ENCODE measurements around the gene RAB37. TPM values are rescaled to one million over a fixed set of nuclear protein-coding genes. Genes with fewer than 3 reads are reported as not detected.

RAB37 gene
- polyA plus RNA-seq, 1 of the 3 experiments (the other 2 are of a cell fraction), result 0.25 TPM

DNA sequence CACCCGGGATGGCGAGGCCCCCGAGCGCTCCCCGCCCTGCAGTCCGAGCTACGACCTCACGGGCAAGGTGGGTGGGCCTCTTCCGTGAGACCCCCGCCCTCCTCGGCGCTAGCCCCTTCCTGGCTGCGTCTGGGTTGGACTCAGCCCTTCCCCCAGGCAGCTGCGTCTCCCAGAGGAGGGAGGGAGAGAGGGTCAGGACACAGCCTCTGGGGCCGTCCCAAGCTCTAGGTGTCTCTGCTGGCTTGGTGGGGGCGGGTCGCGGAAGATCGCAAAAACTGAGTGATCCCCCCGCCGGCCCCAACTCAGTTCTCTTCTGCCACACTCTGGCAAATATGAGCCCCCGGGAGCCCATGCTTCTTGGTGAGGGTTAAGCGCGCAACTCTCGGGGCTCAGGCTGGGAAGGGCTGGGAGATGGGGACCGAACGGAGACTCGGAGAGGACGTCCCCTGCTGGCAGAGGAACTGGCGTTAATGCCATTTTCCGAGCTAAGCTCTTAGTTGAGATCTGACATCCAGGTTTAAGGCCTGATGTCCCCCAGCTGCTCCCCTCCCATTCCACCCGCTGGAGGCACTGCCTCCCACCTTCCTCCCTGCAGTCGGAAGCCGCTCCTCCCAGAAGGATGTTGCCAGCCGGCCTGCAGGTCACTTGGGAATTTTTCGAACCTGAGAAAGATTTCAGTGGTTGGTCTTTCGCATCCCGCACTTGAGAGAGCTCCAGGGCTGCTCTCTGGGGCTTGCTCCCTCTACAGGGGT is 419 bp downstream of the RAB37 start:
- WGBS (ENCODE audit: low lambda C conversion rate), result 14% methylated on average over 35 of the region's 38 CpGs
- Histone ChIP-seq H3F3A (replicated peaks; ENCODE audit: insufficient read depth) (peaks cover 4% of the 10 kb centered on the region), H3K9me2 (no peaks in the 10 kb centered on the region), H2AFZ (ENCODE audit: low read depth) (no peak overlapping the region), H3K36me3 (replicated peaks in 1 of 2; ENCODE audit: control insufficient read depth in 1 of 2, insufficient read depth in 2 of 2, low read length in 1 of 2) (no peaks in the 10 kb centered on the region), H3K27ac (ENCODE audit: low read depth in 2 of 2, low read length in 1 of 2) (no peak overlapping the region), H4K20me1 (ENCODE audit: insufficient read depth) (no peaks in the 10 kb centered on the region), H3K27me3 (ENCODE audit: insufficient read depth) (peaks cover 54% of the 10 kb centered on the region), H3K9me3 (no peaks in the 10 kb centered on the region), H3K4me3 (ENCODE audit: low read depth in 2 of 2, low read length in 1 of 2) (no peak overlapping the region; a peak in 1 of 4 replicates), H3K9ac (no peak overlapping the region), H3K79me2 (ENCODE audit: insufficient read depth) (no peaks in the 10 kb centered on the region), H3K4me2 (0 out of 2 replicates have a peak overlapping the region, but pooled peaks have one; percentile 29), H3K4me1 (ENCODE audit: control insufficient read depth in 1 of 2, insufficient read depth in 2 of 2, low read depth in 1 of 2, low read length in 1 of 2) (no peaks in the 10 kb centered on the region; a peak in 1 of 4 replicates)
- CTCF ChIA-PET, result interaction anchor here (0.6 to 8.2 kb wide), 52 partner anchors 11 to 370 kb away, joined by 3 to 301 read pairs (median 8); partner anchors contain the start of genes CD300H, CD300LD, GRIN2C and NAT9
- DNase-seq, result peak; percentile 85
- TF ChIP-seq, protein P1, sequence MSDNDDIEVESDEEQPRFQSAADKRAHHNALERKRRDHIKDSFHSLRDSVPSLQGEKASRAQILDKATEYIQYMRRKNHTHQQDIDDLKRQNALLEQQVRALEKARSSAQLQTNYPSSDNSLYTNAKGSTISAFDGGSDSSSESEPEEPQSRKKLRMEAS (IDR thresholded peaks at IDR 0.05; ENCODE audit: low read depth), result no peak
- TF ChIP-seq SMC3 (IDR thresholded peaks at IDR 0.05; ENCODE audit: low read depth, low read length), result peak; percentile 55
- peak; percentile 59 for TF ChIP-seq RAD21 (IDR thresholded peaks at IDR 0.05; ENCODE audit: low read length)
- TF ChIP-seq, protein P2, sequence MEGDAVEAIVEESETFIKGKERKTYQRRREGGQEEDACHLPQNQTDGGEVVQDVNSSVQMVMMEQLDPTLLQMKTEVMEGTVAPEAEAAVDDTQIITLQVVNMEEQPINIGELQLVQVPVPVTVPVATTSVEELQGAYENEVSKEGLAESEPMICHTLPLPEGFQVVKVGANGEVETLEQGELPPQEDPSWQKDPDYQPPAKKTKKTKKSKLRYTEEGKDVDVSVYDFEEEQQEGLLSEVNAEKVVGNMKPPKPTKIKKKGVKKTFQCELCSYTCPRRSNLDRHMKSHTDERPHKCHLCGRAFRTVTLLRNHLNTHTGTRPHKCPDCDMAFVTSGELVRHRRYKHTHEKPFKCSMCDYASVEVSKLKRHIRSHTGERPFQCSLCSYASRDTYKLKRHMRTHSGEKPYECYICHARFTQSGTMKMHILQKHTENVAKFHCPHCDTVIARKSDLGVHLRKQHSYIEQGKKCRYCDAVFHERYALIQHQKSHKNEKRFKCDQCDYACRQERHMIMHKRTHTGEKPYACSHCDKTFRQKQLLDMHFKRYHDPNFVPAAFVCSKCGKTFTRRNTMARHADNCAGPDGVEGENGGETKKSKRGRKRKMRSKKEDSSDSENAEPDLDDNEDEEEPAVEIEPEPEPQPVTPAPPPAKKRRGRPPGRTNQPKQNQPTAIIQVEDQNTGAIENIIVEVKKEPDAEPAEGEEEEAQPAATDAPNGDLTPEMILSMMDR (IDR thresholded peaks at IDR 0.05), result peak; percentile 47
- POLR2A ChIA-PET, result interaction anchor here (1.2 to 1.3 kb wide), 2 partner anchors 80 to 171 kb away, joined by 3 to 4 read pairs; no protein-coding TSS in a partner anchor

DNA sequence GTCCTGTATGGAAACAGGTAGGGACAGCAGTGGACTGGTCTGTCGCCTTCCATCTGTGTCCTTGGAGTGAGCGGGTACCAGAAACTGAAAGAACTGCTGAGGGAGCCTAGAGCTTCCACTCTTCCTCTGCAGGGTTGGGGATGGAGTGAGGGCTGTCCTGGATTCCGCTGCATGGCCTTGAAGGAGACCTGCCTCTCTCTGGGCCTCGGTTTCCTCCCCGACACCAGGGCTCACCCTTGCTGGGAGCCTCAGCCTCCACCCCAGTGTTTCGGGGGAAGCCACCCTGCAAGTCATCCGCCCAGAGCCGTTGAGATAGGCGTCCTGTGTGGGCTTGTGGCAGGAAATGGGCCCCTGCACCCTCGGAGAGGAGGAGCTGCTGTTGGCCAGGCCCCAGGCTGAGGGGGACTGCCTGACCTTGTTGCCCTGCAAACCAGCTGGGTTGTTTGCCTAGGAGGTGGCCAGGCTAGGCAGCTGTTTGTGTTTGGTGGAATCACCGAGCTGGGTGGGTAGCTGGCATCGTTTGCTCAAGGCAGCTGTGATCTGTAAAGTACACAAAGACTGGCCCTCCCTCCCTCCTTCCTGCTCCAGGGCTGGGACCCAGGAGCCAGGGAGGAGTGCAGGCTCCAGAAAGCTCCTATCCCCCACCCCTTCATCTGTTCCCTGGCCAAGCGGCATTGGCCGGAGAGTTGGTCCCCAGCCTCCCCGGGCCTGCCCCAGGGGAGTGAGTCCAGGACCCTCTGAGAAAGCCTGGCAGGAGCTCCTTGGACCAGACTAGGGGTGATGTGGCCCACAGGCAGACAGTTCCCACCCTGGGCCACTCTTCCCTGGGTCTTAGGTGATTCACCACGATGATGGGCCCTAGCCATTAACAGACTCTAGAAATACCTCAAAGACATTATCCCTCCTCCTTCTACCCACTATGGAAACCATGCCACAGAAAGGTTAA is 1.3 kb downstream of the RAB37 start:
- H3K36me3 ChIP-seq (replicated peaks in 1 of 2; ENCODE audit: control insufficient read depth in 1 of 2, insufficient read depth in 2 of 2, low read length in 1 of 2), result no peaks in the 10 kb centered on the region
- WGBS (ENCODE audit: low lambda C conversion rate), result 46% methylated on average over 8 of the region's 16 CpGs
- POLR2A ChIA-PET, result interaction anchor here (1.3 kb wide), 1 partner anchor 81 kb away, joined by 4 read pairs; no protein-coding TSS in a partner anchor
- H3K27ac ChIP-seq (ENCODE audit: low read depth in 2 of 2, low read length in 1 of 2), result no peak overlapping the region
- DNase-seq, result no peak
- H3K4me2 ChIP-seq, result 0 out of 2 replicates have a peak overlapping the region, but pooled peaks have one; percentile 29
- no peaks in the 10 kb centered on the region for H3K79me2 ChIP-seq (ENCODE audit: insufficient read depth)
- no peak overlapping the region for H3K9ac ChIP-seq
- H3K9me2 ChIP-seq, result no peaks in the 10 kb centered on the region
- H4K20me1 ChIP-seq (ENCODE audit: insufficient read depth), result no peaks in the 10 kb centered on the region
- no peaks in the 10 kb centered on the region; a peak in 1 of 4 replicates for H3K4me1 ChIP-seq (ENCODE audit: control insufficient read depth in 1 of 2, insufficient read depth in 2 of 2, low read depth in 1 of 2, low read length in 1 of 2)
- CTCF ChIA-PET, result interaction anchor here (0.6 to 8.2 kb wide), 41 partner anchors 10 to 370 kb away, joined by 3 to 301 read pairs (median 11); partner anchors contain the start of genes CD300H, CD300LD, GRIN2C and NAT9
- H3K27me3 ChIP-seq (ENCODE audit: insufficient read depth), result peaks cover 54% of the 10 kb centered on the region
- H3K4me3 ChIP-seq (ENCODE audit: low read depth in 2 of 2, low read length in 1 of 2), result no peak overlapping the region
- peaks cover 4% of the 10 kb centered on the region for H3F3A ChIP-seq (replicated peaks; ENCODE audit: insufficient read depth)
- no peak overlapping the region for H2AFZ ChIP-seq (ENCODE audit: low read depth)
- H3K9me3 ChIP-seq, result no peaks in the 10 kb centered on the region
- TF ChIP-seq FOXJ3 (CRISPR knock-in tag; IDR thresholded peaks at IDR 0.05), result no peak
- TF ChIP-seq RXRA (IDR thresholded peaks at IDR 0.05; ENCODE audit: borderline replicate concordance, low read depth), result no peak
- no peak for TF ChIP-seq EP300 (IDR thresholded peaks at IDR 0.05; ENCODE audit: borderline replicate concordance in 1 of 2, low read depth in 1 of 2, low read length in 1 of 2)
- TF ChIP-seq SIN3A (IDR thresholded peaks at IDR 0.05; ENCODE audit: borderline replicate concordance, low read depth, low read length), result no peak
- TF ChIP-seq, protein P3, sequence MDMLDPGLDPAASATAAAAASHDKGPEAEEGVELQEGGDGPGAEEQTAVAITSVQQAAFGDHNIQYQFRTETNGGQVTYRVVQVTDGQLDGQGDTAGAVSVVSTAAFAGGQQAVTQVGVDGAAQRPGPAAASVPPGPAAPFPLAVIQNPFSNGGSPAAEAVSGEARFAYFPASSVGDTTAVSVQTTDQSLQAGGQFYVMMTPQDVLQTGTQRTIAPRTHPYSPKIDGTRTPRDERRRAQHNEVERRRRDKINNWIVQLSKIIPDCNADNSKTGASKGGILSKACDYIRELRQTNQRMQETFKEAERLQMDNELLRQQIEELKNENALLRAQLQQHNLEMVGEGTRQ (IDR thresholded peaks at IDR 0.05; ENCODE audit: borderline replicate concordance, low read depth, low read length), result no peak
- no peak for TF ChIP-seq TEAD4 (IDR thresholded peaks at IDR 0.05; ENCODE audit: borderline replicate concordance, insufficient read depth)
- TF ChIP-seq FOSL2 (IDR thresholded peaks at IDR 0.05; ENCODE audit: borderline replicate concordance, low read depth), result no peak
- no peak for TF ChIP-seq RCOR1 (IDR thresholded peaks at IDR 0.05; ENCODE audit: low read length)
- no peak for TF ChIP-seq NFIC (IDR thresholded peaks at IDR 0.05; ENCODE audit: borderline replicate concordance)
- TF ChIP-seq, protein P4, sequence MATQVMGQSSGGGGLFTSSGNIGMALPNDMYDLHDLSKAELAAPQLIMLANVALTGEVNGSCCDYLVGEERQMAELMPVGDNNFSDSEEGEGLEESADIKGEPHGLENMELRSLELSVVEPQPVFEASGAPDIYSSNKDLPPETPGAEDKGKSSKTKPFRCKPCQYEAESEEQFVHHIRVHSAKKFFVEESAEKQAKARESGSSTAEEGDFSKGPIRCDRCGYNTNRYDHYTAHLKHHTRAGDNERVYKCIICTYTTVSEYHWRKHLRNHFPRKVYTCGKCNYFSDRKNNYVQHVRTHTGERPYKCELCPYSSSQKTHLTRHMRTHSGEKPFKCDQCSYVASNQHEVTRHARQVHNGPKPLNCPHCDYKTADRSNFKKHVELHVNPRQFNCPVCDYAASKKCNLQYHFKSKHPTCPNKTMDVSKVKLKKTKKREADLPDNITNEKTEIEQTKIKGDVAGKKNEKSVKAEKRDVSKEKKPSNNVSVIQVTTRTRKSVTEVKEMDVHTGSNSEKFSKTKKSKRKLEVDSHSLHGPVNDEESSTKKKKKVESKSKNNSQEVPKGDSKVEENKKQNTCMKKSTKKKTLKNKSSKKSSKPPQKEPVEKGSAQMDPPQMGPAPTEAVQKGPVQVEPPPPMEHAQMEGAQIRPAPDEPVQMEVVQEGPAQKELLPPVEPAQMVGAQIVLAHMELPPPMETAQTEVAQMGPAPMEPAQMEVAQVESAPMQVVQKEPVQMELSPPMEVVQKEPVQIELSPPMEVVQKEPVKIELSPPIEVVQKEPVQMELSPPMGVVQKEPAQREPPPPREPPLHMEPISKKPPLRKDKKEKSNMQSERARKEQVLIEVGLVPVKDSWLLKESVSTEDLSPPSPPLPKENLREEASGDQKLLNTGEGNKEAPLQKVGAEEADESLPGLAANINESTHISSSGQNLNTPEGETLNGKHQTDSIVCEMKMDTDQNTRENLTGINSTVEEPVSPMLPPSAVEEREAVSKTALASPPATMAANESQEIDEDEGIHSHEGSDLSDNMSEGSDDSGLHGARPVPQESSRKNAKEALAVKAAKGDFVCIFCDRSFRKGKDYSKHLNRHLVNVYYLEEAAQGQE (IDR thresholded peaks at IDR 0.05; ENCODE audit: low read depth, low read length), result no peak
- no peak for TF ChIP-seq NRF1 (IDR thresholded peaks at IDR 0.05; ENCODE audit: low read depth, low read length)
- no peak for TF ChIP-seq GATA2 (CRISPR knock-in tag; IDR thresholded peaks at IDR 0.05)
- no peak for TF ChIP-seq MXI1 (IDR thresholded peaks at IDR 0.05; ENCODE audit: low read depth, low read length)

Measured in SK-N-SH (cell line).